Ovary (tissue), 10 donors: Measurements from ENCODE around the gene ADCY1. TPM values are rescaled to one million over a fixed set of nuclear protein-coding genes. Genes with fewer than 3 reads are reported as not detected.
"Not testable (repeated sequence)": the region's sequence is repeated elsewhere in the genome, so short reads cannot be mapped to it uniquely, and the experiment has no call there.

ENCODE experiments used
- DNase-seq, 5 donors: peaks; one replicate each; pipeline ENCODE4 v3.0.0-alpha.2; 2019 to 2020
- H3K27ac ChIP-seq, 2 donors: fragments of 200-600 bp; one replicate each; pipeline versions ENCODE4 v1.5.1 to v1.8.0; 2019 to 2022
- H3K27me3 ChIP-seq: fragments of 200-600 bp; one replicate; pipeline ENCODE4 v1.8.0; 2022
- H3K36me3 ChIP-seq: fragments of 200-600 bp; sonication (generic); one replicate; pipeline ENCODE4 v1.5.1; 2019
- H3K4me1 ChIP-seq: one replicate; pipeline ENCODE4 v1.8.1; 2013; ENCODE audit warnings: mild to moderate bottlenecking, moderate library complexity; ENCODE audit not compliant: insufficient read depth
- H3K4me3 ChIP-seq: fragments of 200-600 bp; sonication (generic); one replicate; pipeline ENCODE4 v1.5.1; 2017
- H3K9me3 ChIP-seq, 2 donors: fragments of 200-600 bp in 1 of 2; sonication (generic) in 1 of 2; one replicate each; pipeline versions ENCODE4 v1.5.1 to v1.8.1; 2013 to 2019; ENCODE audit warnings: mild to moderate bottlenecking in 1 of 2, moderate library complexity in 1 of 2
- EP300 ChIP-seq: sonication (generic); formaldehyde crosslinking; IDR thresholded peaks from one replicate; pipeline ENCODE4 v1.6.1; 2017; ENCODE audit warnings: antibody characterized with exemption
- POLR2A ChIP-seq: fragments of 450-650 bp; IDR thresholded peaks from one replicate; pipeline ENCODE4 v1.6.1; 2017; ENCODE audit warnings: antibody characterized with exemption, mild to moderate bottlenecking, moderate library complexity
- WGBS, 3 donors: extraction: QIAGEN DNeasy Blood & Tissue Kit in 1 of 3; methylation state at CpG; one replicate each; pipeline versions ENCODE4 v1.1.5 to v1.1.7; 2013 to 2017; 5-methylcytosine and 5-hydroxymethylcytosine counted together
- intact Hi-C, 4 donors: fragments of 100-400 bp; cut with DNase I; formaldehyde crosslinking; loops; one replicate each; pipeline versions ENCODE4 v1.11.0 to v1.15.1; 2022 to 2023
- long read RNA-seq, 3 donors: library from polyadenylated mRNA in 2 of 3; unstranded in 2 of 3; transcript quantifications; one replicate each; pipeline ENCODE4 v2.0.0 and lab custom pipeline, GENCODE V29; 2021 to 2026
- polyA plus RNA-seq, 2 donors: library from polyadenylated mRNA; stranded (reverse); fragments of 200-250 nt in 1 of 2; fragments of 350-450 nt in 1 of 2; fragmentation: Illumina TruSeq in 1 of 2; extraction: RNeasy Lipid Tissue Mini Kit (QIAGEN cat#74804) in 1 of 2; gene quantifications; one replicate each; pipeline ENCODE4 v1.2.3, GENCODE V29; 2013 to 2014
- total RNA-seq, 7 donors: library from RNA; depleted of rRNA in 2 of 7; stranded (reverse); fragments of >200 nt in 2 of 7; fragmentation: NEBNext Ultra II Directional in 3 of 7; extraction: Animal tissue kit (Norgen Biotek cat#: 25700) in 3 of 7; gene quantifications; one replicate each; pipeline versions ENCODE4 v1.1.0 to v1.2.4, GENCODE V29; 2016 to 2023
- TF ChIP-seq, protein P1 (sequence below), 3 donors: fragments of 450-650 bp in 2 of 3; fragments of 200-600 bp in 1 of 3; IDR thresholded peaks; one replicate each; pipeline versions ENCODE4 v1.5.1 to v1.8.0; 2016 to 2022; ENCODE audit warnings: antibody characterized with exemption in 3 of 3, mild to moderate bottlenecking in 1 of 3
- donor health status: DM: no; HTN: no; CAD: no; lungs with moderate emphysema.
- donor health status: DM: no; HTN: no; CAD: no.
- donor health status: Bipolar disorder and iron deficiency.
- donor health status: DM: yes; HTN: yes; CAD: no.
- donor health status: DM: no; HTN: no; CAD: no.
- donor health status: DM: yes; HTN: yes; CAD: no.

Gene ADCY1
- total RNA-seq = 1 to 10 TPM in 4 of 7 donors, under 1 TPM in 3; 0.40 to 3.7 (median 1.7) TPM
- polyA plus RNA-seq = 1 to 10 TPM in 1 of 2 donors, under 1 TPM in 1; 0.84 to 2.7 TPM
- long read RNA-seq, donor 1, partial matches to known transcripts = 0 of 2 reads
- long read RNA-seq, donor 1, other reads (novel, unspliced or antisense) = 2 of 2 reads
- long read RNA-seq, donor 2, partial matches to known transcripts = 0 of 2 reads
- long read RNA-seq, donor 2, other reads (novel, unspliced or antisense) = 0 of 2 reads
- long read RNA-seq, donor 3, partial matches to known transcripts = 0 of 1 reads
- long read RNA-seq, donor 3, other reads (novel, unspliced or antisense) = 1 of 1 reads

DNA sequence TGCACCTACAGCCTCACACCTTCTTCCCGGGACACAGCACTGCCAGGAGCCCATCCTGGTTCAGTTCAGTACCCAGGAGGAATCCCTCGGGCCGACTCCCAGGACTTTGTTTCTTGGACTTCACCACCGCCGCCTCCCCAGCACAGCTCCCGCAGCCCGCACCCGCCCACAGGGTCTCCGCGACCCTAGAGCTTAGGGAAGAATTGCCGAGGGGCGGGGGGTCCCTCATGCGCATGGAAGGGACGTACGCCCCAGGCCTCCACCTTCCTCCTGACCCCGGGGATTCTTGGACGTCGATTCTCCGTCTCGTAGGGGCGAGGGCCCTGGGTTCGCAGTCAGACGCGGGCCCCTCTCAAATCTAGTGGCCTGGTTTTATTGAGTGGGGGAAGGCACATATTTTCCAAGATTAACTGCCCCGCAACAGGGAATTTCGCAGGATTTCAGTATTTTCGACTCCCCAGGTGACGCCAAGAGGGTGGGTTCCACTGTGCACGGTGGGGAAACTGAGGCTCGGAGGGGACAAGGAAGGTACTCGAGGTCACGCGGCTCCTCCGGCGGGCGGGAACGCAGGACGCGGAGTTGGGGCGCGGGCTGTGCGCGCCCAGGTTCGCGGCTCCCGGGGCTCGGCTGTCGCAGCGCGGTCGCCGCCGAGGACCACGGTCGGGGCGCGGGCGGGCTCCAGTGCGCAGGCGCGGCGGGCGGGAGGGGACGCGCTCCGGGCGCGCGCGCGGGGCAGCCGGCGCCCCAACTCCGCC is at the start of gene ADCY1:
TSS of gene ADCY1 (plus strand) at position 708 of the 755 bp plus-strand sequence. CDS start 176 bp downstream, outside the sequence.
- Histone ChIP-seq H3K4me3 (no peak within 1 kb of the TSS), H3K4me1 (peaks cover 3% of the 10 kb centered on the region), H3K36me3 (no peaks in the 10 kb centered on the region), H3K27ac (no peak within 1 kb of the TSS), H3K9me3 (no peaks in the 10 kb centered on the region), H3K27me3 (no peaks in the 10 kb centered on the region)
- TF ChIP-seq POLR2A = no peak
- TF ChIP-seq, protein P1, sequence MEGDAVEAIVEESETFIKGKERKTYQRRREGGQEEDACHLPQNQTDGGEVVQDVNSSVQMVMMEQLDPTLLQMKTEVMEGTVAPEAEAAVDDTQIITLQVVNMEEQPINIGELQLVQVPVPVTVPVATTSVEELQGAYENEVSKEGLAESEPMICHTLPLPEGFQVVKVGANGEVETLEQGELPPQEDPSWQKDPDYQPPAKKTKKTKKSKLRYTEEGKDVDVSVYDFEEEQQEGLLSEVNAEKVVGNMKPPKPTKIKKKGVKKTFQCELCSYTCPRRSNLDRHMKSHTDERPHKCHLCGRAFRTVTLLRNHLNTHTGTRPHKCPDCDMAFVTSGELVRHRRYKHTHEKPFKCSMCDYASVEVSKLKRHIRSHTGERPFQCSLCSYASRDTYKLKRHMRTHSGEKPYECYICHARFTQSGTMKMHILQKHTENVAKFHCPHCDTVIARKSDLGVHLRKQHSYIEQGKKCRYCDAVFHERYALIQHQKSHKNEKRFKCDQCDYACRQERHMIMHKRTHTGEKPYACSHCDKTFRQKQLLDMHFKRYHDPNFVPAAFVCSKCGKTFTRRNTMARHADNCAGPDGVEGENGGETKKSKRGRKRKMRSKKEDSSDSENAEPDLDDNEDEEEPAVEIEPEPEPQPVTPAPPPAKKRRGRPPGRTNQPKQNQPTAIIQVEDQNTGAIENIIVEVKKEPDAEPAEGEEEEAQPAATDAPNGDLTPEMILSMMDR (IDR thresholded peaks at IDR 0.05) = no peak
- no peak for TF ChIP-seq EP300
- no peak for DNase-seq
- 3 to 8% (median 6%) methylated on average over 45 to 74 of the region's 74 CpGs for WGBS, 3 donors
- intact Hi-C loops = no loop called here

DNA sequence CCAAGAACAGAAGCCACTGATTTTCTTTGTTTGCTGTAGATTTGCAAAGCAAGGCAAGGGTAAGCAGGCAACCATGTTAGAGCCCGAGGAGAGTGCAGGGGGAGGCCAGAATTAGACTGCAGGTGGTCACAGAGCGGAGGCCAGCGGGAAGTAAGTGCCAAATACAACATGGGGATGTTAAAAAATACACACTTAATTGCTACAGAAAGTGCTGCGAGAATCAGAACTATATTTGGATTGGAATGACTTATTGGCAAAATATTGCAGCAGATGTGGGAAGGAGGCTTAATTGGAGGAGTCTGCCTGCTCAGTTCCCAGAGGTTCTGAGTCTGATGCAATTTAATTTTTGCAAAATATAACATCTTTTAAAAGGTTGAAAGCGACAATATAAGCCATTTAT is 49.7 kb upstream of the ADCY1 start:
- WGBS, 3 donors = 42 to 49% (median 48%) methylated on average over 5 of the region's 5 CpGs
- Histone ChIP-seq H3K4me1 (no peaks in the 10 kb centered on the region), H3K9me3 (no peaks in the 10 kb centered on the region), H3K36me3 (no peaks in the 10 kb centered on the region), H3K27ac (no peak overlapping the region), H3K27me3 (no peaks in the 10 kb centered on the region), H3K4me3 (no peak overlapping the region)
- intact Hi-C loops = no loop called here
- TF ChIP-seq EP300 (no peak), POLR2A (no peak)
- TF ChIP-seq, protein P1 (IDR thresholded peaks at IDR 0.05) = no peak
- no peak for DNase-seq

DNA sequence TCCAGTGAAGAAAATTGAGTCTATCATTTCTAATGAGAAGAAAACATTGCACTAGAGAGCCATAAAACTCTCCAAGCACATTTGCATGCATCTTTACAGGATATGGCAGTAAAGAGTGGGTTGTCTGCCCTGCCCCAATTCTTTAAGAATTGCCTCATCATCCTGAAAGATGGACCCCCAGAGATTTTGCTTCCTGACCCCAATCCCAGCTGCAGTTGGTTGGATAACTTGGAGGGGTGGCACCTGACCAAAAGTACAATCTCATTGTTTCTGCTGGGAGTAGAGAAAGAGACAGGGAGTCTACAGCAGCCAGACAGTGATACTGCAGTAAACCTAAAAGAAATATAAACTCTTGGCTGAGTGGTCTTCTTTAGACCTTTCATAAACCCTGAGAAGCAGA is 49.1 kb upstream of the ADCY1 start:
- Histone ChIP-seq H3K27me3 (no peaks in the 10 kb centered on the region), H3K36me3 (no peaks in the 10 kb centered on the region), H3K9me3 (no peaks in the 10 kb centered on the region), H3K4me3 (no peak overlapping the region), H3K4me1 (no peaks in the 10 kb centered on the region), H3K27ac (no peak overlapping the region)
- intact Hi-C loops = no loop called here
- DNase-seq = no peak
- TF ChIP-seq POLR2A (no peak), EP300 (no peak)
- TF ChIP-seq, protein P1 (IDR thresholded peaks at IDR 0.05) = no peak

DNA sequence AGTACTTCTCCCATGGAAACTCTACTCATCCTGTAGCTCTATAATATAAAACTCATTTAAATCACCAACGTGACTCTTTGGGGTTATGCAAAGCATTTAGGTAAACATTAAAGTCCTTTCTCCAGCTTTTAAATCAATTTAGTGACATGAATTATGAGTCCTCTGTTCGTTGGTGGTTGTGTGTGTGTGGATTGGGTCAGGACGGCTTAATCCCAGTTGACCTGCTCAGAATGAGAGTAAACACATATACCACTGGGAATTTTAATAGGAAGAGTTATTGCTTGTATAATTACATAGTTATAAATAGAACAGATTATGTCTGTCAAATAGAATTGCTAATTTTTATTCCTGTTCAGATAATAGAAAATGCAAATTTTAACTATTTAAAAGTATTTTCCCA is 30.7 kb upstream of the ADCY1 start:
- WGBS, 3 donors = 9 to 15% (median 9%) methylated on average over 3 of the region's 3 CpGs
- intact Hi-C loops = no loop called here
- no peaks in the 10 kb centered on the region for H3K9me3 ChIP-seq
- no peaks in the 10 kb centered on the region for H3K36me3 ChIP-seq
- no peak overlapping the region for H3K27ac ChIP-seq
- TF ChIP-seq POLR2A (no peak), EP300 (no peak)
- TF ChIP-seq, protein P1 (IDR thresholded peaks at IDR 0.05) = no peak
- H3K4me1 ChIP-seq = no peaks in the 10 kb centered on the region
- H3K27me3 ChIP-seq = no peaks in the 10 kb centered on the region
- H3K4me3 ChIP-seq = no peak overlapping the region
- DNase-seq = no peak

DNA sequence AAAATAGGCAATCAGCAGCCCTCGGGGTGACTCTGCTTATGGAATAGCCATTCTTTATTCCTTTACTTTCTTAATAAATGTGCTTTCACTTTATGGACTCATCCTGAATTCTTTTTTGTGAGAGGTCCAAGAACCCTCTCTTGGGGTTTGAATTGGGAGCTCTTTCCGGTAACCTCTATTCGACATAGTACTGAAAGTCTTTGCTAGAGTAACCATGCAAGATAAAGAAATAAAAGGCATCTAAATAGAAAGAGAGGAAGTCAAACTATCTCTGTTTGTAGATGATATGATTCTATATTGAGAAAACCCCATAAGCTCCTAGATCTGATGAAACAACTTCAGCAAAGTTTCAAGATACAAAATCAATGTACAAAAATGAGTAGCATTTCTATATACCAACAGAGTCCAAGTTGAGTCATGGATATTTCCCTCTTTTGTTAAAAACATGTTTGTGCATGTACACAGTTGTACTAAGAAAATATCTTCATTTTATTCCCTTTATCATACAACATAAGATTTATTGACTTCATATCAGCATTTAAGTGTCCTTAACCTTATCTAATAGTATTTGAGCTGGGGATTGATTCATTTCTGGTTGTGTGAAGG is 29.0 kb upstream of the ADCY1 start:
- H3K4me1 ChIP-seq, intact Hi-C loops, DNase-seq, H3K27ac ChIP-seq, H3K4me3 ChIP-seq, H3K9me3 ChIP-seq, H3K27me3 ChIP-seq, H3K36me3 ChIP-seq: not testable (repeated sequence)
- WGBS, 3 donors = 78 to 88% (median 79%) methylated on average over 3 of the region's 3 CpGs

DNA sequence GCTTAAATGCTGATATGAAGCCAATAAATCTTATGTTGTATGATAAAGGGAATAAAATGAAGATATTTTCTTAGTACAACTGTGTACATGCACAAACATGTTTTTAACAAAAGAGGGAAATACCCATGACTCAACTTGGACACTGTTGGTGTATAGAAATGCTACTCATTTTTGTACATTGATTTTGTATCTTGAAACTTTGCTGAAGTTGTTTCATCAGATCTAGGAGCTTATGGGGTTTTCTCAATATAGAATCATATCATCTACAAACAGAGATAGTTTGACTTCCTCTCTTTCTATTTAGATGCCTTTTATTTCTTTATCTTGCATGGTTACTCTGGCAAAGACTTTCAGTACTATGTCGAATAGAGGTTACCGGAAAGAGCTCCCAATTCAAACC is 25.3 kb upstream of the ADCY1 start:
- H3K36me3 ChIP-seq, intact Hi-C loops, H3K27me3 ChIP-seq, H3K9me3 ChIP-seq, H3K27ac ChIP-seq, DNase-seq, H3K4me1 ChIP-seq, H3K4me3 ChIP-seq: not testable (repeated sequence)
- WGBS, 3 donors = 70 to 89% (median 85%) methylated on average over 2 of the region's 2 CpGs
